K562 (cell line): ENCODE data around the gene RPRM. TPM values are rescaled to one million over a fixed set of nuclear protein-coding genes. Genes with fewer than 3 reads are reported as not detected.

Experiments
- ATAC-seq: fragments of 200-7000 bp; cut with Tn5 transposase; 3 replicates; pipeline ENCODE4 v1.9.1; 2020; ENCODE audit warnings: moderate library complexity
- BruUV-seq: library from RNA; stranded (reverse); fragments of 400-500 nt; replicated peaks from 2 replicates; lab custom pipeline; 2021; lab: Mats Ljungman, UMichigan
- CTCF ChIA-PET: fragments of 300-600 bp; formaldehyde crosslinking; extraction: SDS; loops from one replicate; lab custom pipeline; 2021; ENCODE audit warnings: low intra/inter-chr PET ratio; lab: Yijun Ruan, JAX
- POLR2A ChIA-PET: fragments of 300-600, 350-650 bp; sonication (Branson Sonifier 250); formaldehyde crosslinking; extraction: SDS; loops from one replicate; lab custom pipeline; 2021; ENCODE audit warnings: antibody characterized with exemption, inconsistent platforms; lab: Yijun Ruan, JAX
- DNase-seq, 4 experiments: peaks; one replicate each; pipeline versions ENCODE4 v3.0.0 to v3.0.0-alpha.2; 2011 to 2018; ENCODE audit warnings: low spot score in 3 of 4, mixed read lengths in 3 of 4; ENCODE audit errors: extremely low read depth in 1 of 4
- FAIRE-seq: peaks from 2 replicates; lab custom pipeline; 2011; peaks lifted over from hg19 to GRCh38; lab: Jason Lieb, UNC
- H2AFZ ChIP-seq: 2 replicates; pipeline ENCODE4 v1.6.0; 2011; ENCODE audit warnings: low read depth, low read length, control low read depth, inconsistent platforms
- H3K27ac ChIP-seq: fragments of 200-600 bp; 3 replicates; pipeline ENCODE4 v1.8.0; 2011; ENCODE audit warnings: low read depth, mild to moderate bottlenecking, control low read depth, inconsistent platforms, low read length, moderate library complexity, mixed read lengths; ENCODE audit errors: extremely low read depth
- H3K27me3 ChIP-seq, 2 experiments: fragments of 300-600 bp in 1 of 2; 2 replicates in 1 of 2; 3 replicates in 1 of 2; pipeline versions ENCODE4 v1.6.0 to v1.8.0; 2011; ENCODE audit warnings: inconsistent platforms in 2 of 2, low read length in 2 of 2, mild to moderate bottlenecking in 1 of 2, mixed read lengths in 1 of 2, moderate library complexity in 1 of 2; ENCODE audit not compliant: control insufficient read depth in 2 of 2, insufficient read depth in 2 of 2
- H3K36me3 ChIP-seq: fragments of 300-600 bp; 3 replicates; pipeline ENCODE4 v1.8.0; 2011; ENCODE audit warnings: mild to moderate bottlenecking, low read length, inconsistent platforms; ENCODE audit not compliant: control insufficient read depth, insufficient read depth
- H3K4me1 ChIP-seq, 2 experiments: fragments of 200-600 bp in 1 of 2; replicated peaks in 1 of 2; 2 replicates in 1 of 2; 3 replicates in 1 of 2; pipeline versions ENCODE4 v1.5.1 to v1.8.0; 2011; ENCODE audit warnings: inconsistent platforms in 2 of 2, low read length in 2 of 2, mild to moderate bottlenecking in 1 of 2, mixed read lengths in 1 of 2, moderate library complexity in 1 of 2; ENCODE audit not compliant: control insufficient read depth in 2 of 2, insufficient read depth in 2 of 2
- H3K4me2 ChIP-seq: 2 replicates; pipeline ENCODE4 v1.6.1; 2011; ENCODE audit warnings: low read length, control low read depth, inconsistent platforms, mixed read lengths; ENCODE audit not compliant: insufficient read depth
- H3K4me3 ChIP-seq: fragments of 200-600 bp; sonication (generic), shearing (Covaris generic); 2 replicates; pipeline ENCODE4 v1.5.1; 2016; ENCODE audit warnings: control low read depth, inconsistent platforms
- H3K79me2 ChIP-seq: fragments of 200-600 bp; 3 replicates; pipeline ENCODE4 v1.8.0; 2011; ENCODE audit warnings: low read length, inconsistent platforms; ENCODE audit not compliant: control insufficient read depth, insufficient read depth
- H3K9ac ChIP-seq, 2 experiments: 2 replicates each; pipeline versions ENCODE4 v1.6.0 to v1.6.1; 2011; ENCODE audit warnings: low read depth in 2 of 2, low read length in 2 of 2, control low read depth in 1 of 2, inconsistent platforms in 1 of 2, mild to moderate bottlenecking in 1 of 2, mixed read lengths in 1 of 2; ENCODE audit not compliant: insufficient read depth in 1 of 2
- H3K9me1 ChIP-seq: one replicate; pipeline ENCODE4 v1.6.0; 2011; ENCODE audit warnings: inconsistent platforms, mild to moderate bottlenecking, low read length, moderate library complexity; ENCODE audit not compliant: control insufficient read depth, insufficient read depth
- H3K9me3 ChIP-seq: replicated peaks from 2 replicates; pipeline ENCODE4 v1.5.1; 2011; ENCODE audit warnings: low read depth, low read length, inconsistent platforms; ENCODE audit not compliant: control insufficient read depth, insufficient read depth
- H4K20me1 ChIP-seq: replicated peaks from 2 replicates; pipeline ENCODE4 v1.6.1; 2011; ENCODE audit warnings: low read length, inconsistent platforms, mixed read lengths; ENCODE audit not compliant: control insufficient read depth, insufficient read depth
- TOE1 ChIP-seq, 2 experiments: fragments of 450-650 bp in 1 of 2; sonication (generic) in 1 of 2; formaldehyde crosslinking in 1 of 2; IDR thresholded peaks; 2 replicates each; pipeline versions ENCODE4 v1.7.1 to v1.8.0; 2016 to 2022; ENCODE audit warnings: borderline replicate concordance in 2 of 2, mild to moderate bottlenecking in 2 of 2, antibody characterized with exemption in 1 of 2, inconsistent platforms in 1 of 2, low read depth in 1 of 2, missing genetic modification reagents in 1 of 2, moderate library complexity in 1 of 2
- ZBTB8A ChIP-seq: fragments of 450-650 bp; IDR thresholded peaks from 2 replicates; pipeline ENCODE4 v1.6.1; 2018; ENCODE audit warnings: mild to moderate bottlenecking, moderate library complexity; ENCODE audit not compliant: partially characterized antibody
- ZFP1 ChIP-seq: fragments of 450-650 bp; formaldehyde crosslinking; IDR thresholded peaks from 2 replicates; pipeline ENCODE4 v1.4.0; 2020; ENCODE audit warnings: mild to moderate bottlenecking, mixed read lengths
- ZNF589 ChIP-seq: fragments of 200-800 bp; sonication (Bioruptor generic); IDR thresholded peaks from 2 replicates; pipeline ENCODE4 v1.6.1; 2016; ENCODE audit warnings: low read depth, missing genetic modification characterization, missing compliant biosample characterization
- WGBS: fragments of 100-300 bp; shearing (Covaris generic); methylation state at CpG from one replicate; pipeline ENCODE4 v1.1.6; 2016; ENCODE audit warnings: low coverage, mixed read lengths; ENCODE audit not compliant: insufficient coverage; ENCODE audit errors: missing lambda C conversion rate; 5-methylcytosine and 5-hydroxymethylcytosine counted together
- in situ Hi-C: fragments of 300-500 bp; cut with MboI; formaldehyde crosslinking; loops from 4 replicates; pipeline ENCODE4 v1.15.0; 2018; ENCODE audit warnings: inconsistent platforms, mixed read lengths
- intact Hi-C: fragments of 100-400 bp; cut with micrococcal nuclease; formaldehyde crosslinking; loops from 2 replicates; pipeline ENCODE4 v1.14.2; 2022
- polyA plus RNA-seq, 8 experiments: library from polyadenylated mRNA; depleted of rRNA in 4 of 8; stranded (reverse) in 5 of 8; unstranded in 3 of 8; fragments of >200 nt; fragmentation: Nextera tagmentation in 2 of 8; fragmentation: Illumina TruSeq in 1 of 8; extraction: Ambion mirVana in 2 of 8; extraction: Trizol in 1 of 8; gene quantifications; 2 replicates each; pipeline versions ENCODE4 v1.2.1 to v1.2.3, GENCODE V29; 2011 to 2014; ENCODE audit warnings: inconsistent platforms in 1 of 8, missing spikeins in 1 of 8
- total RNA-seq, 7 experiments: library from RNA; depleted of rRNA in 6 of 7; stranded (reverse); fragments of >200 nt in 6 of 7; fragmentation: Illumina TruSeq in 2 of 7; extraction: Trizol in 2 of 7; gene quantifications; 2 replicates each; pipeline versions ENCODE4 v1.2.1 to v1.2.3, GENCODE V29; 2011 to 2021; ENCODE audit warnings: low replicate concordance in 1 of 7
- TF ChIP-seq, protein P1 (sequence below): fragments of 250-450 bp; sonication (Bioruptor Pico); IDR thresholded peaks from 2 replicates; pipeline ENCODE4 v1.4.0; 2020; ENCODE audit warnings: mild to moderate bottlenecking, moderate library complexity

Gene RPRM
- total and polyA plus RNA-seq, 9 of the 15 experiments (the other 6 are each of a cell fraction or from before 2014, with no cell fraction given) = not detected

DNA sequence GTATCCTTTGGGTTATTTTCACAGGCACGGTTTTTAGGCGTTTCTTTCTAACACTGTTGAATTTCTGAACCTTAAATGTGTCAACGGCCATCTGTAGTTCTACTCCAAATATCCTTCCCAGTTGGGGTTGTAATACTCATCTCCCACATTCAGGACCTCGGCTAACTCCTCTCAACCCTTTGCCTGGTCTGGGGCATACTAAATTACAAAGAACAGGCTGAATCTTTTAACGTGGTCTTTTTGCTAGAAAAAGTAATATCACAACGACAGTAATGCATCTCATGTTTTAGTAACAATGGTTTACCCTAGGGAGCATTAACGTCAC lies 2.1 kb downstream of the RPRM start (continued):
- TF ChIP-seq ZFP1 = no peak
- no peak for TF ChIP-seq ZBTB8A
- no peak for TF ChIP-seq ZNF589 (CRISPR knock-in tag)

DNA sequence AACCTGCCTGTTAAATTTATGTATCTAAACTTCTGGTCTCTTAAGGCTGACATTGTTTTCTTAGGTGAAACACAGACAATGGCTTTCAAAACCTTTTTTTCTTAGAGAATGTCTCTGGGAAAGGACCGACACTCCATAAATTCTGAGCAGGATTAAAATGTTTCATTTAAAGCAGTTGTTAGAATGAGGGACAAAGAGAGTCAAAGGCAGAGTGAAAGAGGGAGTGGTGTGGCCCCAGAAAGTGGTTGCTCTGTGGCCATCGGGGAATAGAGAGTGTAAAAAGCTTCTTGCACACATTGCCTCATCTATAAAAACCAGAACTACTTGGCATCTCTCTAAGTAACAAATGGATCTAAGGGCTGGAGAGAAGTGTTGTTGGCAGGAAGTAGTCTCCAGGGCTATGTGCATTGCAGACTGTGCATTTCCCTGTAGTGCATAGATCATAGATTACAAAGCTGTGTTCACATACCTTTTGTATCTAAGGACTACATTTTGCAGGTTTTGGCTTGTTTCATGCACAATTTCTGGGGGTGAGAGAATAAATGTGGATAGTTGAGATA lies 3.6 kb downstream of the RPRM start:
- no peaks in the 10 kb centered on the region for H3K36me3 ChIP-seq
- no peak overlapping the region for H3K9ac ChIP-seq
- ChIA-PET POLR2A (interaction anchor here (0.7 kb wide), 1 partner anchor 602 kb away, joined by 3 read pairs; no protein-coding TSS in a partner anchor), CTCF (no interaction called here)
- H3K4me3 ChIP-seq = no peak overlapping the region
- BruUV-seq = no TSS peak
- ATAC-seq (no peak), FAIRE-seq (no peak), DNase-seq (no peak)
- TF ChIP-seq TOE1 (IDR thresholded peaks at IDR 0.05; ENCODE audit: borderline replicate concordance) (no peak), TOE1 (CRISPR knock-in tag; IDR thresholded peaks at IDR 0.05; ENCODE audit: borderline replicate concordance, low read depth) (no peak)
- TF ChIP-seq, protein P1, sequence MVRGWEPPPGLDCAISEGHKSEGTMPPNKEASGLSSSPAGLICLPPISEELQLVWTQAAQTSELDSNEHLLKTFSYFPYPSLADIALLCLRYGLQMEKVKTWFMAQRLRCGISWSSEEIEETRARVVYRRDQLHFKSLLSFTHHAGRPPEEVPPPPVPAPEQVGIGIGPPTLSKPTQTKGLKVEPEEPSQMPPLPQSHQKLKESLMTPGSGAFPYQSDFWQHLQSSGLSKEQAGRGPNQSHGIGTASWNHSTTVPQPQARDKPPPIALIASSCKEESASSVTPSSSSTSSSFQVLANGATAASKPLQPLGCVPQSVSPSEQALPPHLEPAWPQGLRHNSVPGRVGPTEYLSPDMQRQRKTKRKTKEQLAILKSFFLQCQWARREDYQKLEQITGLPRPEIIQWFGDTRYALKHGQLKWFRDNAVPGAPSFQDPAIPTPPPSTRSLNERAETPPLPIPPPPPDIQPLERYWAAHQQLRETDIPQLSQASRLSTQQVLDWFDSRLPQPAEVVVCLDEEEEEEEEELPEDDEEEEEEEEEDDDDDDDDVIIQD (CRISPR knock-in tag) = no peak
- H3K27ac ChIP-seq = no peak overlapping the region
- H2AFZ ChIP-seq = no peak overlapping the region
- peaks cover 0 to 15% of the 10 kb centered on the region in 2 experiments; a peak in 2 of 5 replicates for H3K4me1 ChIP-seq
- in situ Hi-C loops (no loop called here), intact Hi-C loops (no loop called here)
- WGBS = 0% methylated on average over 2 of the region's 2 CpGs
- H3K9me3 ChIP-seq = no peaks in the 10 kb centered on the region
- peaks cover 0 to 10% of the 10 kb centered on the region in 2 experiments; a peak in 2 of 5 replicates for H3K27me3 ChIP-seq
- no peaks in the 10 kb centered on the region for H3K79me2 ChIP-seq
- H3K9me1 ChIP-seq = no peaks in the 10 kb centered on the region
- no peaks in the 10 kb centered on the region for H4K20me1 ChIP-seq
- no peak overlapping the region for H3K4me2 ChIP-seq
